Left cardiac atrium (tissue), 4 donors: Measurements from ENCODE around the gene HAAO. TPM values are rescaled to one million over a fixed set of nuclear protein-coding genes. Genes with fewer than 3 reads are reported as not detected.
A peak's percentile ranks its signal among the peaks of the same experiment; 100 is the strongest.

Experiments used
- ATAC-seq, 2 donors: fragments of 200-7000 bp; cut with Tn5 transposase; one replicate each; pipeline ENCODE4 v1.9.1; 2020; ENCODE audit warnings: mild to moderate bottlenecking in 2 of 2, moderate library complexity in 2 of 2
- DNase-seq: peaks from one replicate; pipeline ENCODE4 v3.0.0-alpha.2; 2020
- intact Hi-C, 2 donors: fragments of 100-400 bp; cut with DNase I; formaldehyde crosslinking; loops; one replicate each; pipeline versions ENCODE4 v1.14.1 to v1.15.1; 2022 to 2023
- total RNA-seq, 2 donors: library from RNA; stranded (reverse); fragmentation: NEBNext Ultra II Directional; extraction: Animal tissue kit (Norgen Biotek cat#: 25700); gene quantifications; one replicate each; pipeline ENCODE4 v1.2.1, GENCODE V29; 2021
- donor health status: DM: no; HTN: yes; CAD: no.
- donor health status: DM: no; HTN: yes; CAD: no; lungs with severe emphysema.
- donor health status: DM: yes; HTN: yes; CAD: no.
- donor health status: Dilated cardiomyopathy.

Gene HAAO
- total RNA-seq, 2 donors from 2014 or later, result 2.5 to 3.4 TPM

- ATAC-seq (no peak), DNase-seq (no peak)
These were observed 4.3 kb upstream of the HAAO start for GRCh38 chr2:42796427-42797248.

GRCh38 chr2:42795841-42796301 is 3.5 kb upstream of the HAAO start:
- ATAC-seq, result peak in 1 of 2 donors; percentile 32
- DNase-seq, result no peak
- intact Hi-C loops, result no loop called here

More at GRCh38 chr2:42796427-42797248, 4.3 kb upstream of the HAAO start:
- intact Hi-C loops, result no loop called here

GRCh38 chr2:42795275-42795674 is 2.9 kb upstream of the HAAO start:
- DNase-seq, result no peak
- intact Hi-C loops, result no loop called here
- ATAC-seq, result no peak

- ATAC-seq, result peak; percentile 3 to 17
- intact Hi-C loops, result no loop called here
- peak; percentile 41 for DNase-seq
These were observed 2.1 kb upstream of the HAAO start for GRCh38 chr2:42794271-42795046.

GRCh38 chr2:42793334-42794270 is 1.2 kb upstream of the HAAO start:
- ATAC-seq (peak; percentile 17 to 25), DNase-seq (no peak)
- intact Hi-C loops, result no loop called here

- ATAC-seq (peak in 1 of 2 donors; percentile 75), DNase-seq (no peak)
- intact Hi-C loops, result no loop called here
These were observed 248 bp downstream of the HAAO start for GRCh38 chr2:42792087-42792582.

- intact Hi-C loops, result no loop called here
- DNase-seq (no peak), ATAC-seq (no peak)
These were observed 777 bp downstream of the HAAO start for GRCh38 chr2:42791606-42792005.

GRCh38 chr2:42789751-42790150 is 2.6 kb downstream of the HAAO start:
- intact Hi-C loops, result no loop called here
- ATAC-seq, result no peak
- DNase-seq, result no peak

GRCh38 chr2:42788882-42789281 is 3.5 kb downstream of the HAAO start:
- DNase-seq (no peak), ATAC-seq (no peak)
- intact Hi-C loops, result no loop called here

GRCh38 chr2:42788478-42788793 is 3.9 kb downstream of the HAAO start:
- ATAC-seq (no peak), DNase-seq (no peak)
- intact Hi-C loops, result no loop called here

- DNase-seq, result no peak
- intact Hi-C loops, result no loop called here
- ATAC-seq, result no peak
These were observed 4.5 kb downstream of the HAAO start for GRCh38 chr2:42787788-42788477.

- DNase-seq (no peak), ATAC-seq (no peak)
- intact Hi-C loops, result no loop called here
These were observed 5.0 kb downstream of the HAAO start for GRCh38 chr2:42787424-42787787.

GRCh38 chr2:42786561-42787345 is 5.6 kb downstream of the HAAO start:
- intact Hi-C loops, result no loop called here
- DNase-seq (no peak), ATAC-seq (no peak)

- DNase-seq, result no peak
- ATAC-seq, result no peak
- intact Hi-C loops, result no loop called here
These were observed 8.0 kb downstream of the HAAO start for GRCh38 chr2:42784204-42784880.

GRCh38 chr2:42783511-42783910 is 8.9 kb downstream of the HAAO start:
- DNase-seq, result no peak
- no peak for ATAC-seq
- intact Hi-C loops, result no loop called here

- intact Hi-C loops, result no loop called here
- DNase-seq, result no peak
- no peak for ATAC-seq
These were observed 11.2 kb downstream of the HAAO start for GRCh38 chr2:42781181-42781580.
